GM18868 (cell line): ENCODE measurements around the gene BTNL9.
"Not testable (repeated sequence)": the region's sequence is repeated elsewhere in the genome, so short reads cannot be mapped to it uniquely, and the experiment has no call there.

ENCODE experiments used
- ATAC-seq: cut with Tn5 transposase; IDR thresholded peaks from one replicate; pipeline ENCODE4 v1.9.1; 2021; ENCODE audit warnings: mild to moderate bottlenecking, moderate library complexity; ENCODE audit not compliant: unreplicated experiment

Gene BTNL9

DNA sequence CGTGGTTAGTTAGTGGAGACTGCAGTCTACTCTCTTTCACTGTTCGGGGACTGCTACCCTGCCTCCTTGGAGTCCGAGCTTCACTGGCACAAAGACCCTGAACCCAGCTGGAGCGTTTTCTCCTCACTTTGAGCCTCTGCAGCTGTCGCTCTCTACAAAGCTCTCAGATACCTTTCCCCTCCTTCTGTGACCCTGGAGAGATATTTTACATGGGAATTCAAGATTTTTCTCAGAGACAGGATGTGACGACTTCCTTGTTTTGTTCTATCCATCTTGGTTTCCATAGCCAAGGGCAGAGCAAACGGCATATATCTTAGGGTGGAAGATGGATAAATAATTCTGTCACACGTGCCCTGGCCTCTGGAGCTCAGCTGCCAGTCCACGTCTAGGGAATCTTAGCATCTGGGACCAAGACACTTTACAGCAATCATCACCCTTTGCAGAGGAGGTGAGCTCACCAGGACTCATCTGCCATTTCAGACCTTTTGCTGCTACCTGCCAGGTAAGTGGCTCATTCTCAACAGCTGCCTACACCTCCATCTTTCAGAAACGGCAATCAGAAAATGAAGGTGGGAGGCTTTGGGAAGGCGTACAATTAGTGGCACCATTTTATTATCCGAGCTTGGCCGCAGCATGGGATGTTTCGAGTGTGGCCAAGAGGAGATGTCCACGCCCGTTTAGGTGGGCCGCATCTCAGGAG, at the start of gene BTNL9:
Gene BTNL9 (plus strand): TSS at position 336 of the 700 bp plus-strand sequence. CDS start 5,224 bp downstream, outside the sequence.
- ATAC-seq, result no peak

DNA sequence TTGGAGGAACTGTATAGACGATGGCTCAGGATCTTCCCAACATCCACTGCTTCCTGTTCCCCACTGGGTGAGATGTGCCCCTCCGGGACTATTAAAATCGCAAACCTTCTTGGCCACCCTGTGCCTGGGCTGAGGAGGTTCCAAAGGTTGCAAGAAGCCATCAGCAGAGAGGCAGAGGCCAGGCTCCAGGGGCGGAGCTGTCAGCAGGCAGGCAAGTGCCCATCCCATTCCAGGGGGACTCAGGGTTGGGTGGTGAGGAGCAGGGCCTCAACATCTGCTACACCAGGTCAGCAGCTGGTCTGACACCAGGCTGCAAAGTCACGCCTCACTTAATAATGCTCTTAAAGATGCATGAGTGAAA, 49.2 kb upstream of the BTNL9 start:
- no peak for ATAC-seq

DNA sequence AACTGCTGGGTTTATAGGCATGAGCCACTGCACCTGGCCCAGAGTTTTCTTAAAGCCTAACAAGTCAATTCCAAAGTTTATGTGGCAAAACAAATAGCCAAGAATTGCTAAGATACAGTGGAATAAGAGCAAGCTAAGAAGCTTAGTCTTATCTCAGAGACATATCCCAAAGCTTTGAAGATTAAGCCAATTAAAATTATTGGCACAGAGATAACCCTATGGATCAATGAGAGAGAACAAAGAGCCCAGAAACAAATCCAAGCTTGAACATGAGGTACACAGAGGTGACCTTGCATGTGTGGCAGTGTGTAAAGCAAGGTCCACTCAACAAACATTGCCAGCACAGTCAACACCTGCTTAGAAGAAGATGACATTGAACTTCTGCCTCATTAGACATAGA, 38.1 kb upstream of the BTNL9 start:
- ATAC-seq, result no peak

DNA sequence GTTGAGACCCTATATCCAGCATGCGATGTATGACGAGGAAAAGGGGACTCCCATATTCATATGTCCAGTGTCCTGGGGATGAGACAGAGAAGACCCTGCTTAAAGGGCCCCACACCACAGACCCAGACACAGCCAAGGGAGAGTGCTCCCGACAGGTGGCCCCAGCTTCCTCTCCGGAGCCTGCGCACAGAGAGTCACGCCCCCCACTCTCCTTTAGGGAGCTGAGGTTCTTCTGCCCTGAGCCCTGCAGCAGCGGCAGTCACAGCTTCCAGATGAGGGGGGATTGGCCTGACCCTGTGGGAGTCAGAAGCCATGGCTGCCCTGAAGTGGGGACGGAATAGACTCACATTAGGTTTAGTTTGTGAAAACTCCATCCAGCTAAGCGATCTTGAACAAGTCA, 34.3 kb upstream of the BTNL9 start:
- no peak for ATAC-seq

DNA sequence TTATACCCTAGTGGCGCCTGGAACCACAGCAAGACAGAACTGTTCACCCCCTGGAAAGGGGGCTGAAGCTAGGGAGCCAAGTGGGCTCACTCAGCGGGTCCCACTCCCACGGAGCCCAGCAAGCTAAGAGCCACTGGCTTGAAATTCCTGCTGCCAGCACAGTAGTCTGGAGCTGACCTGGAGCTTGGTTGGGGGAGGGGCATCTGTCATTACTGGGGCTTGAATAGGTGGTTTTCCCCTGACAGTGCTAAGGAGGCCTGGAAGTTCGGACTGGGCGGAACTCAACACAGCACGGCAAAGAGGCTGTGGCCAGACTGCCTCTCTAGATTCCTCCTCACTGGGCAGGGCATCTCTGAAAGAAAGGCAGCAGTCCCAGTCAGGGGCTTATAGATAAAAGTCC, 31.9 kb upstream of the BTNL9 start:
- ATAC-seq, result no peak

DNA sequence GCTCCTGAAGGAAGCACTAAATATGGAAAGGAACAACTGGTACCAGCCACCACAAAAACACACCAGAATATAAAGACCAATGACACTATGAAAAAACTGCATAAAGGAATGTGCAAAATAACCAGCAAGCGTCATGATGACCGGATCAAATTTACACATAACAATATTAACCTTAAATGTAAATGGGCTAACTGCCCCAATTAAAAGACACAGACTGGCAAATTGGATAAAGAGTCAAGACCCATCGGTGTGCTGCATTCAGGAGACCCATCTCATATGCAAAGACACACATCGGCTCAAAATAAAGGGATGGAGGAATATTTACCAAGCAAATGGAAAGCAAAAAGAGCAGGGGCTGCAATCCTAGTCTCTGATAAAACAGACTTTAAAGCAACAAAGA, 30.0 kb upstream of the BTNL9 start:
- ATAC-seq, result not testable (repeated sequence)

- not testable (repeated sequence) for ATAC-seq
Observed at GRCh38 chr5:181014654-181015053, 25.4 kb upstream of the BTNL9 start.

GRCh38 chr5:181017448-181017847, 22.6 kb upstream of the BTNL9 start:
- not testable (repeated sequence) for ATAC-seq

DNA sequence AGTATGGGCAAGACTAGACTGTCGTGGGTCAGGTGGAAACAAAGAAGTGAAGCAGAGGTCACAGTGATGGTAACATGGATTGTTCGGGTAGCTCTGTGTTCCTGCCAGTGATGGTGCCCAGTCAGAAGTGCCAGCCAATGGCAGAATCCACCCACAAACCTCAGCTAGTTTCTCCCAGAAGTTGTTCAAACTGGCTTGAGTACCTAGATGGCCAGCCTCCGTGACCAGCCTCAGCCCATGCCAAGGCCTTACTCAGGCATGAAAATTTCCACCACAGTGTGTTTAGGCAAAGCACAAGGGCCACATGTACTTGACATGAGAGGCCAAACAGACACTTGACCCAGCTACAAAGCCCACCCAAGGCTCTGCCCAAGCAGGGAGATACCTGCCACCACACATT, 19.4 kb upstream of the BTNL9 start:
- ATAC-seq, result no peak

DNA sequence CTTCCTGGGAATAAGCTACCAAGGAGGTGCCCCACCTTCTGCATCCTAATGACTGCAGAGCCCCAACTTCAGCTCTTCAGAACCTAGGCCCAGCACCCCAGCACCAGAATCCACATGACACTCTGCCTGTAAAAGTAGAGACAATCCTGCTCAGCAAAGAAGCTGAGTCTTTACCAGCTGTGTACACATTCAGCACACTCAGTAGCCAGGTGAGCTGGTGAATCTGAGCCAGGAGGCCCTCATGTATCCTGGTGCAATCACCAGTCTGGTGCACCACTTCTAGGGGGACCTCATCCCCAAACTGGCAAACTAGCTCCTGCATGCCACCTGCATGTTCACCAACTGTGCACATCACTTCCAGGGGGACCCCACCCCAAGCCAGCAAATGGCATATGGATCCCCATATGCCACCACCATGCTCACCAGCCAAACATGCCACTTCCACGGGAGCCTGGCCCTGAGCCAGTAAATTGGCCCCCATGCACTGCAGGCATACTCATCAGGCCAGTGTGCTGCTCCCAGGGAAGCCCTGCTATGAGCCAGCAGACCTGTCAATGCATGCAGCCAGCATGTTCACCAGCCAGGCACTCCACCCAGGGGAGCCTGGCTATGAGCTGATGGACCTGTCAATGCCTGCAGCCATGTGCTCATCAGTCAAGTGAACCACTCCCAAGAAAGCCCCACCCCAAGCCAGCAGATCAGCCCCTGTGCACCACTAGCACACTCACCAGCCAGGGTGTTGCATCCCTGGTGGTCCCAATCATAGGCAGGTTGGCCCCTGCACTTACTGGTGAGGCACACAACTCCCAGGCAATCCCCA, 15.6 kb upstream of the BTNL9 start:
- no peak for ATAC-seq

DNA sequence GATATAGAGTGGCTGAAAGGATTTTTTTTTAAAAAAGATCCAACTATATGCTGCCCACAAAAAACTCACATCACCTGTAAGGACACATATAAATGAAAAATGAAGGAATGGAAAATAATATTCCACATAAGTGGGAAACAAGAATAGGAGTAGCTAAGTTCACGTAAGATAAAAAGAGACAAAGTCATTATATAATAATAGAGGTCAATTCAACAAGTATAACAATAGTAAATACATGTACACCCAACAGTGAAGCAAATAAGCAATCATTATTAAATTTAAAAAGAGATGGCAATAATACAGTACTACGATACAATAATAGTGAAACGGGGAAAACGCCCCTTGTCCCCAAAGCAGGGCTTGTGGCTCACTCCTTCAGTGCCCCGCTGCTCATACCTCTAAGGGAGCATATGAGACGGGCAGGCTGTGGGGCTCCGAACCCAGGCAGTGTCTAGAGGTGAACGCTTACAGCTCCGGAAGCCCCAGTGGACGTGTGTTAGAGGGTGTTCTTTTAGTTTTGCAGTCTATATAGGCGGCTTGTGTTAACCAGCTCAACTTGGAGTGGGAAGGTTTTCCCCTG, 12.5 kb upstream of the BTNL9 start:
- ATAC-seq, result no peak

DNA sequence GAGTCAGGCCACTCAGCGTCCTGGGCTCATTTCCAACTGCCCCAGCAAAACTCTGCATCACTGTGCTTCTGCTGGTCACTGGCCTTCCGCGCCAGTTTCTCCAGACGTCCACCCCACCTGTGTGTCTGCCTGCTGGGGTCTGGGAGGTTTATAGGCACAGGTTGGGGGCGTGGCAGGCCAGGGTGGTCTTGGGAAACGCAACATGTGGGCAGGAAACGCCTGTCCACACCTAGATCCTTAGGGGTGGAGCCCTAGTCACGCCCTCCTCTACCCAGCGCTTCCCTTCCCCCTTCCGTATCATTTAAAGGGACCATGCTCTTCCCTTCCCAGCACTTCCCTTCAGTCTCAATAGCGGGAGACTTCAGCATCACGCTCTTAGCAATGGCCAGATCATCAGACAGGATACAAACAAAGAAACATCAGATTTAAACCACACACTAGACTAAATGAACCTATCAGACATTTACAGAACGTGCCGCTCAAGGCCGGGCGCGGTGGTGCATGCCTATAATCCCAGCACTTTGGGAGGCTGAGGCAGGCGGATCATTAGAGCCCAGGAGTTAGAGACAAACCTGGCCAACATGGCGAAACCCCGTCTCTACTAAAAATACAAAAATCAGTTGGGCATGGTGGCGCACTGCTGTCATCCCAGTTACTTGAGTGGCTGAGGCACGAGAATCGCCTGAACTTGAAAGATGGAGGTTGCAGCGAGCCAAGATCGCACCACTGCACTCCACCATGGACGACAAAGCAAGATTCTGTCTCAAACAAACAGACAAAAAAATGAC, 11.8 kb upstream of the BTNL9 start:
- ATAC-seq, result no peak

DNA sequence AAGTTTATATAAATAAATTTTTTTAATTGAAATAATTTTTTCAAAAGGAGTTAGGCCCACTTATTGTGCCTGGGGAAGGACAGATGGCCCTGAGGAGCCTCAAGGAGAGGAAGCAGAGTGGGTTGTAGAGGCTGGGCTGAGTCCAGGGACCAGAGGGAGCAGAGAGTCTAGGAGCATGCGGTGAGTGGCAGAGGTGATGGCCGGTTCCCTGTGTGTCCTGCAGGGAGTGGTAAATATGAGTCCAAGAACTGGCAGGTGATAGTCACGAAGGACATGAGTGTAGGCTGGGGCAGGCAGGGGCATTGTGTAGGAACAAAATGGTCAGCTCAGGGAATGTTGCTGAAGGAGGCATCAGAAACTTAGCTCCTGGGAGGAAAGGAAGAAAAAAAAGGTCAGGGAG, 8.3 kb upstream of the BTNL9 start:
- ATAC-seq, result no peak

DNA sequence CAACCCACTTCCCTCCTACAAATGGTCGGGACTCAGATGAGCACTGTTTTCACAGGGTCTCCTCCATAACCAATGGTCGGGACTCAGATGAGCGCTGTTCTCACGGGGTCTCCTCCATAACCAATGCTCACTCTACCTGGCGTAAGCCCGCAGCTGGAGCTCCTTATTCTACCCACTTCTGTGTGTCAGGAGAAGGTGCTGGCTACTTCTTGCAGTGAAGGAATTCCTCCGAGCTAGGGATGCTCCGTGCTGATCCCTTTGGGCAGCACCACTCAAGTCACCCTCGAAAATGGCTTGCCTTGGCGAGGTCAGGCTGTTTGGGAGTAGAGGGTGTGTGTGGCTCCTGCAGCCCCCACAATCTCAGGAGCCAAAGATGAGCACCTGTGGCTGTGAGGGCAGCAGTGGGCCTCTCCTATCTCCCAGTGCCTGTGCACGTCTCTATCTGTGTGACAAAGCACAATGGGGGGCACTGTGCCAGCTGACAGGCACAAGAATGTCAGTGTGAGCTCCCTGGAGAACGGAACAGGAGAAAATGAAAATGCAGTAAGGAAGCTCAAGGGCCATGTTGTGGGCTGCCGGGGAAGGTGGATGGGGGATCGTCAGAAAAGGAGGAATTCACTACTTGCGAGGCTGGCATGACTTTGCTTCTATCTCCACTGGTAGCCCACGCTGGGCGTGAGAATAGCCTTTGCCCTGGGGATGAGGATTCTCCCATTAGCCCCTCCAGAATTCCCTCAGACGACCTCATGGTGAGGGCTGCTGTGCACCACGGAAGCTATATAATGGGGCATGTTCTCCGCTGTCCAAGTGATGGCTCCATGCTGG, 3.9 kb upstream of the BTNL9 start:
- ATAC-seq, result no peak

DNA sequence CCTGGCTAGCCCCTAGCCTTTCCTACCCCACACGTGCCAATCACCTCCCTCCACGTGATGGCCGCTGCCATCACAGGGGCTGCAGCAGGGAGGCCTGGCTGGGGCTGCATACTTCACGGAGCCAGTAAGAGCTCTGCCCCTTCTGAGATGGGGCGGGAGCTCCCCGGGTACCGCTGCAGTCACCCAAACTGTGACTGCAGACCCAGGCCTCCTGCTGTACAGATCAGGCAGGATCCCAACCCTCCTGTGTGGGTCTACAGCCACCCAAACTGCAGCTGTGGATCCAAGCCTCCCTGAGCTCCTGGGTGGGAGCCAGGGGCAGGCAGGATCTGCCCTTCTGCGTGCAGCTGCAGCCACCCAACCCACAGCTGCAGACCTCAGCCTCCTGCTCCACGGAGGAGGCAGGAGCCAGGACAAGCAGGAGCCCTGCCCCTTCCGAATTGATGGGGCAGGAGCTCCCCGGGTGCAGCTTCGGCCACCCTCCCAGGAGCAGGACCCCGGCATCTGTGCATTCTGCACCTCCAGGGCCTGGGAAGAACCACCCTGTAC, 3.2 kb upstream of the BTNL9 start:
- ATAC-seq, result no peak

- ATAC-seq, result no peak
Observed at GRCh38 chr5:181037365-181037861, 2.7 kb upstream of the BTNL9 start.

GRCh38 chr5:181039471-181039870, 595 bp upstream of the BTNL9 start:
- ATAC-seq, result no peak

- no peak for ATAC-seq
Observed at GRCh38 chr5:181040631-181040945, 522 bp downstream of the BTNL9 start.

DNA sequence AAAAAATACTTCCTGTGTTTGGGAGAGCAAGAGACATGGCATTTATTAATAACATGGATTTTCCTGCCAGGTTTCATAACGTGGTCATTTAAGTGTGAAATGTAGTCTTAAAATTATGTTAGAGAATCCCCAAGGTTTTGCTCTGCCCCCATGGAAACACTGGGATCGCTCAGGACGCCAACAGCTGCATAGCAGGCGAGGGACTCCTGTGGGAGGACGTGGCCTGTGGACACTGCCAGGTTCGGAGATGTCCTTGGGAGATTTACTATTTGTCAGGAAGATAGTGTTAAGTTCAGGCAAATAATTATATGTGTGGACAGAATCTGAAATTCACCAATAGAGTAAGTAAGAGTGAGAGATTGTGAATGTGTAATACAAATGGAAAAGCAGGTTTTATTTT, 977 bp downstream of the BTNL9 start:
- ATAC-seq, result no peak

DNA sequence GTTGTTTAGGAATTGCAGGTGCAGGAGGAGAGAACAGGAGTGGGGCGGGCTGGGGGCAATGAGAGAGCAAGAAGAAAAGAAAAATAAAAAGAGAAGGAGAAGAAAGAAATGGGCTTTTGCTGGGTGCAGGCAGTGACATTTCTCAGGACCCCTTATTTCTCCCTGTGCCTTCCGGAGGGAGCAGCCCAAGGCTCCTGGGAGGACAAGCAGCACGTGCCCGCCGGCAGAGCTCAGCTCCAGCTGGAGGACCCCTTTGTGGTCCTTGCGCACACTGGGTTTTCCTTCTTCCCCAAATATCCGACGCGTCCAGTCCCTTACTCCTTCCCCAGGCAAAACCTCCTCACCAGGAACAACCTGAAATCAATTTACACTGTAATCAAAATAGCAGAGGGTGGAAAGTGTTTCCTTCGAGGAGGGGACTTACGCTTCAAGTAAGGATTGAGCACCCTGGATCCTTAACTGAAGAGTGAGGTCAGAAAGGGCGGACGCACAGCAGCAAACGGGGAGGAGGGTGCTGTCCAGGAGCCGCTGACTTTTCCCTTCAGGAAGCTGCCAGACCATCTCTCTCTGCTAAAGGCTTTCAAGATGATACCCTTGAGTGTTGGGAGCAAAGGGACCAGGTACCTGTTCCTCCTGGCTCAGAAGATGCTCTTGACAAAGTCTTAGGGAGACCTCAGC, 2.1 kb downstream of the BTNL9 start:
- no peak for ATAC-seq
